HG03571 (cell line): ENCODE data around the gene EXOC8.

Source experiments
- ATAC-seq: cut with Tn5 transposase; IDR thresholded peaks from one replicate; pipeline ENCODE4 v1.9.1; 2021; ENCODE audit not compliant: unreplicated experiment

Gene EXOC8, protein sequence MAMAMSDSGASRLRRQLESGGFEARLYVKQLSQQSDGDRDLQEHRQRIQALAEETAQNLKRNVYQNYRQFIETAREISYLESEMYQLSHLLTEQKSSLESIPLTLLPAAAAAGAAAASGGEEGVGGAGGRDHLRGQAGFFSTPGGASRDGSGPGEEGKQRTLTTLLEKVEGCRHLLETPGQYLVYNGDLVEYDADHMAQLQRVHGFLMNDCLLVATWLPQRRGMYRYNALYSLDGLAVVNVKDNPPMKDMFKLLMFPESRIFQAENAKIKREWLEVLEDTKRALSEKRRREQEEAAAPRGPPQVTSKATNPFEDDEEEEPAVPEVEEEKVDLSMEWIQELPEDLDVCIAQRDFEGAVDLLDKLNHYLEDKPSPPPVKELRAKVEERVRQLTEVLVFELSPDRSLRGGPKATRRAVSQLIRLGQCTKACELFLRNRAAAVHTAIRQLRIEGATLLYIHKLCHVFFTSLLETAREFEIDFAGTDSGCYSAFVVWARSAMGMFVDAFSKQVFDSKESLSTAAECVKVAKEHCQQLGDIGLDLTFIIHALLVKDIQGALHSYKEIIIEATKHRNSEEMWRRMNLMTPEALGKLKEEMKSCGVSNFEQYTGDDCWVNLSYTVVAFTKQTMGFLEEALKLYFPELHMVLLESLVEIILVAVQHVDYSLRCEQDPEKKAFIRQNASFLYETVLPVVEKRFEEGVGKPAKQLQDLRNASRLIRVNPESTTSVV

GRCh38 chr1:231337472-231338269, at the start of gene EXOC8:
TSS of gene EXOC8 (minus strand) at chr1:231337852. CDS start at chr1:231337745, 107 bp downstream.
- ATAC-seq = peak; percentile 76

DNA sequence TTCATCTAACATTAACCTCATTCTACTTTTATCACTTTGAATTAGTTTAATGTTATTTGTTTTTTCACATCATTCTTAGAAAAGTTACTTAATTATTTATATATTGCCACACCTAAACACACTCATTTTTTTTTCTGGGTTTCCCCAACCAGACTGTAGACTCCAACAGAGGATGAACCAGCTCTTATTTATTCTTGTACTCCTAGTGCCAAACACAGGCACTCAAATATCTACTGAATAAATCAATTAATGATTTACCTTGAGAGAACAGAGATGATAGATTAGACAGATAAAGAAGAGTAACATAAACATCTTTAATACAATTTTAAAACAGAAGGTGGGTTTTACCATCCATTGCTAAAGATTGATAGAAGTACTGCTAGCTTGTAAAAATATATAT, 48.8 kb upstream of the EXOC8 start:
- no peak for ATAC-seq

GRCh38 chr1:231385416-231385748, 47.7 kb upstream of the EXOC8 start:
- ATAC-seq = no peak

GRCh38 chr1:231384696-231385415, 47.2 kb upstream of the EXOC8 start:
- ATAC-seq = no peak

- ATAC-seq = no peak
These were observed 45.7 kb upstream of the EXOC8 start for GRCh38 chr1:231383159-231383860.

DNA sequence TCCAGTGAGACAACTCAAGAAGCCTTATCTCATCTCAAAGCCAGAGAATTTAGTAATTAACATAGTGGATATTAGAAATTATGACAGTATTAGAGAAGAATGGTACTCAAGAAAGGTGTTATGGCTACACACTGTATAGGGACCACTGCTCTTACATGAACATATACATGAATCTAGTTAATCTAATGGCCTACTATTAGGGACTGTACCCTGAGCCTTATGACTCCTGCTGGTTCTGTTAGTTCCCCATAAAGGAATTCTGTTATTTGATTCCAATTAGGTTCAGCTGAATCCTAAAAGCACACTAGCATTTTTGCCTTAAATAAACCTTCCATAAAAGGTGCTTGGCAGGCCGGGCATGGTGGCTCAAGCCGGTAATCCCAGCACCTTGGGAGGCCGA, 44.8 kb upstream of the EXOC8 start:
- ATAC-seq = no peak

GRCh38 chr1:231381729-231382128, 44.1 kb upstream of the EXOC8 start:
- no peak for ATAC-seq

DNA sequence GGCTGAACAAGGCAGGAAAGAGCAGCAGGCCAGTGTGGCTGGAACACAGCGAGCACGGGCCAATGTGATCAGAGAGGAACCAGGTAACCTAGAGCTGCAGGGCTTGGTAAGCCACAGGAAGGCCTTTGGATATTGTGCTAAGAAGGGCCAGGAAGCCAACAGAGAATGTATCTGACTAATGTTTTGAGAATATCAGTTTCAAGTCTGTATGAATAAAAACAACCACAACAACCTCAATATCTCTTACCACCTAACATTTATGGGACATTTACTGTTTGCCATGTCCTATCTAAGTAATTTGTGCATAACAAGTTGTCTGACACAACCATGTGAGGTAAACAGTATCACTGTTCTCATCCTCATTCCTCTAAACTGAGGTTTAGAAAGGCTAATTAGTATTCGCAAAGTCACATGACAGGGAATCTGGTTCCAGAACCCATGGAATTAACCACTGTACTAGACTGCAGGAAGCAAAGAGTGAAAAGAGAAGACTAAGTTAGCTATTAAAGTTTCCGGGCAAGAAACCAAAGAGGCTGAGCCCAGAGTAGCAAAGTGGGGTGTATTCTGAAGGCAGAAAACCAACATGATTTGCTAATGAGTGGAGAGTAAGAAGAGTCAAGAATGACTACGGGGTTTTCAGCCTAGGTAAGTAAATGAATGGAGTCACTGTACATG, 39.4 kb upstream of the EXOC8 start:
- ATAC-seq = peak; percentile 70

- ATAC-seq = no peak
These were observed 38.4 kb upstream of the EXOC8 start for GRCh38 chr1:231376101-231376500.

GRCh38 chr1:231374394-231374793, 36.7 kb upstream of the EXOC8 start:
- no peak for ATAC-seq

DNA sequence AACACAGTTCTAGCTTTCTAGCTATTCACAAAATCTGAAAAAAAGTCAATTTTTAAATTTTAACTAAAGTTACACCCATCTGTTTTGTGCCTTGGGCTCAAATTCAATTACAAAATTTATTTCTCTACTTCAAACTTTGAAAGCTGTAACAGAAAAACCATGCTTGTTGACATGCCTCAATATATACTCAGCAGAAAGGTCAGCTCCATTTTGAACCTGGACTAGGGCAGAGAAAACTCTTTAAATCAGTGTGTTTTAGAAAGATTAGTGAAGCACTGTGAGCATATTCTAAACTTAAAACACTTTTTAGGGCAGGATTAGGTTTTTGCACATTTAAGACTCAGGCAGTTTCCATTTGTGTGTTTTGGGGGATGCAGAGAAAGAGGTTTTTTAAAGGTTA, 34.8 kb upstream of the EXOC8 start:
- ATAC-seq = no peak

DNA sequence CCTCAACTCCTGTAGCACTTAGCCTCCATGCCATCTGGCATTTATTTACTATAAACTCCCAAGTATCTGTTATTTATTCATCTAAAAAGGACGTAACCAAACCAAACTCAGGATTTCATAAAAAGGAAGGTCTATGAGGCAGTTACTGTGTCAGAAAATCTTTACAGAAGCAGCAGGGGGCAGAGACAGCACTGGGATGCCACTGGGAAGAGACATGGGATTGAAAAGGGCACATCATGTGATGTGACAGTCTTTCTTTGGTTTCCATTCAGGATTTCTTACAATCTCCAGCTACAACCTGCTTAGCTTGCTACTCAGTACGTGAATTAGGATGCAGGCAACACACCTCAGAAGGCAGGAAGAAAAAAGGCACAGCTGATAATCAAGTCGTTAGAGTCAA, 31.6 kb upstream of the EXOC8 start:
- no peak for ATAC-seq

DNA sequence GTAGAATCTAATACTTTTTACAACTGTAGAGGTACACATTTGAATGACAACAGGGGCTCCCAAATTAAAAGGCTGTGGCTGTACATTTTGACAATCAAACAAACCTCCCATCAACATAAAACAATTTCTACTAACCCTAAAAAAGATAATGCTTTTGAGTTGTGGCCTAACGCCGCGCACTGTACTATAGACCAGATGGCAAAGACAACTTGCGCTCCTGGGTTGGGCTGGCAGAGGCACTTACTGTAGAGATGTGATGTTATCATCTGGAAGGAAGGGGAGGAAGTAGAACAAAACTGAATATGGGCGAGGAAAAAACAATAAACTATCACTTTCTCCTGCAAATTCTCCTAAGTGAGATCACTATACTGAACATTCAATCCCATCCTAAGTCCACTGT, 26.5 kb upstream of the EXOC8 start:
- no peak for ATAC-seq

GRCh38 chr1:231363624-231364023, 26.0 kb upstream of the EXOC8 start:
- no peak for ATAC-seq

DNA sequence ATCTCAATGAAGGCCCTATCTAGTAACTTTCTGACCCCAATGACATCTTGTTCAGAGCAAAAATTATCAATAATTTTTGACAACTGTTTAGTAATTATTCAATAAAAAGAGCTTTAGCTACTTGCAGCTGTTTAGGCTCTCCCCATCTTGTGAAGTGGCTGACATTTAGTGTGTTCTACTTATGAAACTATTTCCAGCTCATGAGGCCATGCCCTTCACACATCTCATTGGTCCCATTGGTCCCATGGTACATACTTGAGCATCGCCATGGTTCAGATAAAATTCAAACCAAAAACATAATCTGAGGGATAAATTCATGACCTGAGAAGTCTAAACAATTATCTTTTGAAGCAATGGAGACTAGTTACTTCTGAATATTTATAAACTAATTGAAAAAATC, 24.7 kb upstream of the EXOC8 start:
- ATAC-seq = no peak

- no peak for ATAC-seq
These were observed 21.5 kb upstream of the EXOC8 start for GRCh38 chr1:231359113-231359512.

- peak; percentile 82 for ATAC-seq
These were observed 20.2 kb upstream of the EXOC8 start for GRCh38 chr1:231357831-231358354.

GRCh38 chr1:231357187-231357772, 19.6 kb upstream of the EXOC8 start:
- no peak for ATAC-seq

DNA sequence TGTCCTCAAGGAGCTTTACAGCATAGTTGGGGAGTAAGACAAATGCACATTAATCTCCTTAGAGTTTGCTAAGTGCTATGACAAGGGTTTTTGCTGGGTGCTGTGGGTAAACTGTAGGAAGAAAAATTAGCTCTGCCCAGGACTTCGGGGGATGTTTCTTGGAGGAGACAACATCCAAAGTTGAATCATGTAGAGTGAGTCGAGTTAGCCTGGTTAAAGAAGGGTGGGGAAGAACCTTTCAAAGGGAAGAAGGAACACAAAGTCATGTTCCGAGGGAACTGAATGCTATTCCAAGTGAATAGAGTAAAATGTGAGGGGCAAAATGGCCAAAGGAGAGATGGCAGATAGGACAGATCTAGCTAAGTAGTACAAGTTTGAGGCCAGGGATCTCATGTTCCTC, 17.5 kb upstream of the EXOC8 start:
- no peak for ATAC-seq
